Measurements from ENCODE around the gene NDUFA3. TPM values are rescaled to one million over a fixed set of nuclear protein-coding genes. Genes with fewer than 3 reads are reported as not detected.

The NDUFA3 gene
- total and polyA plus RNA-seq, 2 of the 13 experiments (the other 11 are each of a cell fraction or from before 2014, with no cell fraction given): 31.6 to 75.4 TPM

DNA sequence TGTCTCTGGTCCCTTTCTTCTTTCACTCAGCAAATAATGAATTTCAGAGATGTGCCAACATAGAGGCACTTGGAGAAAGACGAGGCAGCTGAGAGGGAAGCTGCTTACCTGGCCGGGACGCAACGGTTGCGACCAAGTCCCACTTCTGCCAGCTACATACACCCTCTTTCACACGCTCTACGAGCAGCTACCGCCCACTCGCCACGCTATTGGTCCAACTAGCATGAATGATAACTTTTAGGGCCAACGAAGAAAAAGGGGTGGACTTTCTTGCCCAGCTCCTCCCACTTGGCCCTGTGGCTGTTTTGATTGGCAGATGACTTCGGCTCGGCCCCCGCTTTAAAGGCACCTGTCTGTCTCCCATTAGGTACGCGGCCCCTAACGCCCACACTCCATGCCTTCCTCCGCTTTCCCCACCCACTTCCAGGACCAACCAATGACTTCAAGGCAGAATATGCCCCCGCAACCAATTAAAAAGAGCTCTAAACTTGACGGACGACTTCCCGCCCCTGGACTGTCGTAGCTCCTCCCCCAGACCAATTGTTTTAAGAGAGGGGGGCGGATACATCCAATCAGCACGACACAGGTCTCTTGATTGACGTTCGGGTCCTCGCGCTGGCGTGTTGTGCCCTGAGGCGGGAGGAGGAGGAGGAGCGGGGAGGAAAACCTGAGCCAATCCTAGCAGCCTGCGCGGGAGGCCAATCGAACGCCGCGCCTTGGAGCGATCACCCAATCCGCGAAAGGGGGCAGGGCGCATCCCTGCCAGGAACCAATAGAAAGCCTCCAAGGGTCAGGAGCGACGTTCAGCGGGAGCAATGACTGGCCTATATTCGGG is 34.4 kb downstream of the NDUFA3 start (continued):
- TF ChIP-seq RXRB (CRISPR knock-in tag; IDR thresholded peaks at IDR 0.05; ENCODE audit: borderline replicate concordance): no peak
- no peak; the same call in 1 of the 2 replicates for TF ChIP-seq ZNF256 (CRISPR knock-in tag; conservative IDR thresholded peaks at IDR 0.05)
- TF ChIP-seq NCOA1 (CRISPR knock-in tag; IDR thresholded peaks at IDR 0.05): no peak
- TF ChIP-seq NCOA2 (CRISPR knock-in tag; IDR thresholded peaks at IDR 0.05): 0 out of 2 replicates have a peak, but pooled peaks have one; percentile 25
- TF ChIP-seq RNF219 (CRISPR knock-in tag; IDR thresholded peaks at IDR 0.05): no peak
- TF ChIP-seq TFAP4 (IDR thresholded peaks at IDR 0.05; ENCODE audit: borderline replicate concordance, low read depth): 0 out of 2 replicates have a peak, but pooled peaks have one; percentile 16
- TF ChIP-seq, protein P1, sequence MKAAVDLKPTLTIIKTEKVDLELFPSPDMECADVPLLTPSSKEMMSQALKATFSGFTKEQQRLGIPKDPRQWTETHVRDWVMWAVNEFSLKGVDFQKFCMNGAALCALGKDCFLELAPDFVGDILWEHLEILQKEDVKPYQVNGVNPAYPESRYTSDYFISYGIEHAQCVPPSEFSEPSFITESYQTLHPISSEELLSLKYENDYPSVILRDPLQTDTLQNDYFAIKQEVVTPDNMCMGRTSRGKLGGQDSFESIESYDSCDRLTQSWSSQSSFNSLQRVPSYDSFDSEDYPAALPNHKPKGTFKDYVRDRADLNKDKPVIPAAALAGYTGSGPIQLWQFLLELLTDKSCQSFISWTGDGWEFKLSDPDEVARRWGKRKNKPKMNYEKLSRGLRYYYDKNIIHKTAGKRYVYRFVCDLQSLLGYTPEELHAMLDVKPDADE (CRISPR knock-in tag; IDR thresholded peaks at IDR 0.05): no peak
- no peak for TF ChIP-seq CBX5 (CRISPR knock-in tag; IDR thresholded peaks at IDR 0.05; ENCODE audit: borderline replicate concordance)
- TF ChIP-seq GABPB1 (CRISPR knock-in tag; IDR thresholded peaks at IDR 0.05): peak; percentile 77; the same call in 1 of the 2 replicates
- no peak for TF ChIP-seq ATF7 (IDR thresholded peaks at IDR 0.05)
- TF ChIP-seq ATF7 (CRISPR knock-in tag; IDR thresholded peaks at IDR 0.05): no peak
- no peak for TF ChIP-seq CEBPB (IDR thresholded peaks at IDR 0.05; ENCODE audit: borderline replicate concordance, low read depth, low read length)
- TF ChIP-seq MIER2 (CRISPR knock-in tag; IDR thresholded peaks at IDR 0.05): 0 out of 2 replicates have a peak, but pooled peaks have one; percentile 36
- TF ChIP-seq HNF4G (IDR thresholded peaks at IDR 0.05; ENCODE audit: borderline replicate concordance, low read depth, low read length): no peak
- TF ChIP-seq HNF4G (CRISPR knock-in tag; IDR thresholded peaks at IDR 0.05; ENCODE audit: borderline replicate concordance, low read depth): no peak
- no peak; the same call in 1 of the 2 replicates for TF ChIP-seq ZBTB33 (CRISPR knock-in tag; IDR thresholded peaks at IDR 0.05)
- 0 out of 2 replicates have a peak, but pooled peaks have one; percentile 4 for TF ChIP-seq ZSCAN25 (CRISPR knock-in tag; IDR thresholded peaks at IDR 0.05)
- no peak for TF ChIP-seq THYN1 (CRISPR knock-in tag; IDR thresholded peaks at IDR 0.05; ENCODE audit: borderline replicate concordance, low read depth)
- TF ChIP-seq ZSCAN9 (CRISPR knock-in tag; IDR thresholded peaks at IDR 0.05; ENCODE audit: borderline replicate concordance): 0 out of 2 replicates have a peak, but pooled peaks have one; percentile 12
- no peak for TF ChIP-seq ZNF577 (CRISPR knock-in tag; IDR thresholded peaks at IDR 0.05; ENCODE audit: borderline replicate concordance, low read depth)
- no peak for TF ChIP-seq ZFY (CRISPR knock-in tag; IDR thresholded peaks at IDR 0.05)
- no peak for TF ChIP-seq ZNF30 (CRISPR knock-in tag; IDR thresholded peaks at IDR 0.05)
- no peak for TF ChIP-seq ZNF207 (IDR thresholded peaks at IDR 0.05; ENCODE audit: borderline replicate concordance)
